Non-pigmented ciliary epithelial cell (primary cell): Measurements from ENCODE around the gene NUTF2.
"Not testable (repeated sequence)": the region's sequence is repeated elsewhere in the genome, so short reads cannot be mapped to it uniquely, and the experiment has no call there.

Source experiments
- DNase-seq: peaks from one replicate; pipeline ENCODE4 v3.0.0-alpha.2; 2010; ENCODE audit warnings: low read depth

Gene NUTF2

GRCh38 chr16:67885545-67885944 is 38.8 kb downstream of the NUTF2 start:
- no peak for DNase-seq

- no peak for DNase-seq
Measured at GRCh38 chr16:67885976-67886375, 39.2 kb downstream of the NUTF2 start.

GRCh38 chr16:67886387-67886786 is 39.7 kb downstream of the NUTF2 start:
- DNase-seq, result no peak

- no peak for DNase-seq
Measured at GRCh38 chr16:67888331-67888730, 41.6 kb downstream of the NUTF2 start.

GRCh38 chr16:67892375-67892774 is 45.6 kb downstream of the NUTF2 start:
- DNase-seq, result no peak

GRCh38 chr16:67892899-67893742 is 46.4 kb downstream of the NUTF2 start, which contains the start of gene PSKH1:
TSS of gene PSKH1 (plus strand) at chr16:67893254. CDS start at chr16:67908750, 15,496 bp downstream.
- DNase-seq, result peak; percentile 66

GRCh38 chr16:67893743-67894399 is 47.1 kb downstream of the NUTF2 start:
- no peak for DNase-seq

- DNase-seq, result no peak
Measured at GRCh38 chr16:67897231-67897630, 50.5 kb downstream of the NUTF2 start.

- no peak for DNase-seq
Measured at GRCh38 chr16:67901734-67902133, 55.0 kb downstream of the NUTF2 start.

- no peak for DNase-seq
Measured at GRCh38 chr16:67902831-67903230, 56.1 kb downstream of the NUTF2 start.

- no peak for DNase-seq
Measured at GRCh38 chr16:67907397-67908180, 60.9 kb downstream of the NUTF2 start.

GRCh38 chr16:67909056-67909742 is 62.5 kb downstream of the NUTF2 start:
- no peak for DNase-seq

GRCh38 chr16:67910158-67910557 is 63.4 kb downstream of the NUTF2 start:
- no peak for DNase-seq

- no peak for DNase-seq
Measured at GRCh38 chr16:67914758-67915495, 68.2 kb downstream of the NUTF2 start.

- not testable (repeated sequence) for DNase-seq
Measured at GRCh38 chr16:67915496-67915769, 68.7 kb downstream of the NUTF2 start.

- DNase-seq, result no peak
Measured at GRCh38 chr16:67915831-67916723, 69.3 kb downstream of the NUTF2 start.

GRCh38 chr16:67917140-67917851 is 70.6 kb downstream of the NUTF2 start:
- DNase-seq, result no peak

GRCh38 chr16:67917852-67918236 is 71.1 kb downstream of the NUTF2 start:
- DNase-seq, result no peak

- no peak for DNase-seq
Measured at GRCh38 chr16:67919622-67920221, 73.0 kb downstream of the NUTF2 start.
